DMS79 treated with DMSO at 0.1 percent for 48 hours (cell line): ENCODE results near the gene CREB1.

Experiments used
- DNase-seq: peaks from one replicate; lab custom pipeline; 2025; lab: John Stamatoyannopoulos, UW

Gene CREB1

GRCh38 chr2:207543272-207543671 lies 13.5 kb downstream of the CREB1 start:
- DNase-seq: no peak

GRCh38 chr2:207546822-207547221 lies 17.1 kb downstream of the CREB1 start:
- DNase-seq: no peak

GRCh38 chr2:207549145-207549544 lies 19.4 kb downstream of the CREB1 start:
- no peak for DNase-seq

- no peak for DNase-seq
Observed at GRCh38 chr2:207558079-207558491, 28.3 kb downstream of the CREB1 start.

GRCh38 chr2:207561386-207562080 lies 31.8 kb downstream of the CREB1 start:
- no peak for DNase-seq

GRCh38 chr2:207565736-207566500 lies 36.2 kb downstream of the CREB1 start:
- DNase-seq: no peak

- DNase-seq: no peak
Observed at GRCh38 chr2:207567671-207568070, 37.9 kb downstream of the CREB1 start.

- no peak for DNase-seq
Observed at GRCh38 chr2:207571370-207571769, 41.6 kb downstream of the CREB1 start.

GRCh38 chr2:207584952-207585351 lies 55.2 kb downstream of the CREB1 start:
- no peak for DNase-seq

- no peak for DNase-seq
Observed at GRCh38 chr2:207587305-207587704, 57.5 kb downstream of the CREB1 start.

GRCh38 chr2:207589143-207589542 lies 59.4 kb downstream of the CREB1 start:
- no peak for DNase-seq

GRCh38 chr2:207593277-207593676 lies 63.5 kb downstream of the CREB1 start:
- no peak for DNase-seq

GRCh38 chr2:207594264-207594663 lies 64.5 kb downstream of the CREB1 start:
- DNase-seq: no peak

GRCh38 chr2:207594731-207595130 lies 65.0 kb downstream of the CREB1 start:
- DNase-seq: no peak

GRCh38 chr2:207599636-207600035 lies 69.9 kb downstream of the CREB1 start:
- DNase-seq: no peak

GRCh38 chr2:207600231-207600630 lies 70.5 kb downstream of the CREB1 start:
- DNase-seq: no peak

GRCh38 chr2:207601774-207602173 lies 72.0 kb downstream of the CREB1 start:
- no peak for DNase-seq

GRCh38 chr2:207603486-207603885 lies 73.7 kb downstream of the CREB1 start:
- DNase-seq: no peak

GRCh38 chr2:207606399-207606798 lies 76.6 kb downstream of the CREB1 start:
- no peak for DNase-seq

GRCh38 chr2:207606829-207607228 lies 77.1 kb downstream of the CREB1 start:
- no peak for DNase-seq

GRCh38 chr2:207612714-207613113 lies 83.0 kb downstream of the CREB1 start:
- DNase-seq: no peak

- no peak for DNase-seq
Observed at GRCh38 chr2:207614824-207615223, 85.1 kb downstream of the CREB1 start.

- no peak for DNase-seq
Observed at GRCh38 chr2:207616185-207616584, 86.4 kb downstream of the CREB1 start.
